ENCODE measurements around the gene GPR137. TPM values are rescaled to one million over a fixed set of nuclear protein-coding genes. Genes with fewer than 3 reads are reported as not detected.

GPR137 gene
- total RNA-seq, 4 donors from 2014 or later: 14.9 to 46.9 (median 33.8) TPM

GRCh38 chr11:64292460-64293254 is 7.0 kb downstream of the GPR137 start:
- Histone ChIP-seq H3K4me1 (peaks cover 2 to 20% of the 10 kb centered on the region in 2 donors), H3K9me3 (no peaks in the 10 kb centered on the region), H3K27ac (no peak overlapping the region), H3K27me3 (peaks cover 5% of the 10 kb centered on the region), H3K36me3 (no peaks in the 10 kb centered on the region), H3K4me3 (replicated peaks in 1 of 3) (peak overlapping the region in 1 of 3 donors; percentile 23)
- DNase-seq: no peak
- no peak for TF ChIP-seq POLR2A (IDR thresholded peaks at IDR 0.05)
- TF ChIP-seq, protein P1, sequence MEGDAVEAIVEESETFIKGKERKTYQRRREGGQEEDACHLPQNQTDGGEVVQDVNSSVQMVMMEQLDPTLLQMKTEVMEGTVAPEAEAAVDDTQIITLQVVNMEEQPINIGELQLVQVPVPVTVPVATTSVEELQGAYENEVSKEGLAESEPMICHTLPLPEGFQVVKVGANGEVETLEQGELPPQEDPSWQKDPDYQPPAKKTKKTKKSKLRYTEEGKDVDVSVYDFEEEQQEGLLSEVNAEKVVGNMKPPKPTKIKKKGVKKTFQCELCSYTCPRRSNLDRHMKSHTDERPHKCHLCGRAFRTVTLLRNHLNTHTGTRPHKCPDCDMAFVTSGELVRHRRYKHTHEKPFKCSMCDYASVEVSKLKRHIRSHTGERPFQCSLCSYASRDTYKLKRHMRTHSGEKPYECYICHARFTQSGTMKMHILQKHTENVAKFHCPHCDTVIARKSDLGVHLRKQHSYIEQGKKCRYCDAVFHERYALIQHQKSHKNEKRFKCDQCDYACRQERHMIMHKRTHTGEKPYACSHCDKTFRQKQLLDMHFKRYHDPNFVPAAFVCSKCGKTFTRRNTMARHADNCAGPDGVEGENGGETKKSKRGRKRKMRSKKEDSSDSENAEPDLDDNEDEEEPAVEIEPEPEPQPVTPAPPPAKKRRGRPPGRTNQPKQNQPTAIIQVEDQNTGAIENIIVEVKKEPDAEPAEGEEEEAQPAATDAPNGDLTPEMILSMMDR (IDR thresholded peaks at IDR 0.05): no peak
- 17 to 20% methylated on average over 14 to 26 of the region's 42 CpGs for WGBS, 2 donors
- intact Hi-C loops (cut with DNase I): no loop called here

GRCh38 chr11:64294774-64295173 is 9.1 kb downstream of the GPR137 start:
- H3K27me3 ChIP-seq: peaks cover 5% of the 10 kb centered on the region
- TF ChIP-seq, protein P1 (IDR thresholded peaks at IDR 0.05): no peak
- TF ChIP-seq POLR2A (IDR thresholded peaks at IDR 0.05): no peak
- no peak for DNase-seq
- peaks cover 14 to 39% of the 10 kb centered on the region in 2 donors for H3K4me1 ChIP-seq
- no peak overlapping the region for H3K27ac ChIP-seq
- H3K9me3 ChIP-seq: no peaks in the 10 kb centered on the region
- no peaks in the 10 kb centered on the region for H3K36me3 ChIP-seq
- H3K4me3 ChIP-seq (replicated peaks in 1 of 3): no peak overlapping the region
- intact Hi-C loops (cut with DNase I): no loop called here
- WGBS, 2 donors: 50 to 57% methylated on average over 3 of the region's 3 CpGs

DNA sequence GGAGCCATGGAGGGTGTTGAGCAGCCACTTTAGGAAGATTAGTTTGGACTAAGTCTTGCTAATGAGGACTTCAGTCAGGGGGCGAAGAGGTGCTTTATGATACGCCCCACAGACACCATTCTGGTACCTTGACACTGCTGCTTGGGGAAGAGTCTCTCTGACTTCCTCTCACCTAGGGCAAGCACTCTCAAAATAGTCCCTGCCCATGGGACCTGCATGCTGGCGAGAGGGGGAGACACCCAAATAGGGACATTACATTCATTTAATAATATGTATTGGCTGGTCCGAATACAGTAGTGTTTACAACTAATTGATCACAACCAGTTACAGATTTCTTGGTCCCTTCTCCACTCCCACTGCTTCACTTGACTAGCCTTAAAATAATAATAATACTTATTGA is 10.1 kb downstream of the GPR137 start:
- H3K27ac ChIP-seq: no peak overlapping the region
- H3K36me3 ChIP-seq: no peaks in the 10 kb centered on the region
- DNase-seq: no peak
- intact Hi-C loops (cut with DNase I): no loop called here
- H3K27me3 ChIP-seq: peaks cover 5% of the 10 kb centered on the region
- TF ChIP-seq, protein P1 (IDR thresholded peaks at IDR 0.05): no peak
- no peak for TF ChIP-seq POLR2A (IDR thresholded peaks at IDR 0.05)
- 92 to 95% methylated on average over 4 of the region's 4 CpGs for WGBS, 2 donors
- no peak overlapping the region for H3K4me3 ChIP-seq (replicated peaks in 1 of 3)
- peaks cover 24 to 49% of the 10 kb centered on the region in 2 donors for H3K4me1 ChIP-seq
- H3K9me3 ChIP-seq: no peaks in the 10 kb centered on the region

DNA sequence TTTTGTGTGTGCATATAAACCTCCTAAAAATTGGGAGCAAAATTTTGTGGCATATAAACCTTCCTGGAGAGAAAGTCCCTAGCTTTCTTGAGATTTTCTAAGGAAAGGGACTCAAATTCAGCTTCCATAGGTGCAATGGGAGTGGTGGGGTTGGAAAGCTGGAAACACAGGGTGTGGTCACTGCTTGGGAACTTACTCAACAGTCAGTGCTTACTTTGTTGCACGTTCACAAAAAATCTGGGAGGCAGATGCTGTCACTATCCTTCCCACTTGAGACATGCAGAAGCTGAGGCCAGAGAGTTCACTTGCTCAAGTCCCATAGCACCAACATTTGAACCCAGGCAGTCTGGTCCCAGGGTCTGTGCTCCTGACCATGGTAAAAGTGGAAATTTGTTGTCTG is 10.6 kb downstream of the GPR137 start:
- Histone ChIP-seq H3K27ac (no peak overlapping the region), H3K4me1 (peaks cover 26 to 48% of the 10 kb centered on the region in 2 donors), H3K4me3 (replicated peaks in 1 of 3) (no peak overlapping the region), H3K36me3 (no peaks in the 10 kb centered on the region), H3K9me3 (no peaks in the 10 kb centered on the region), H3K27me3 (peaks cover 5% of the 10 kb centered on the region)
- no peak for TF ChIP-seq POLR2A (IDR thresholded peaks at IDR 0.05)
- TF ChIP-seq, protein P1 (IDR thresholded peaks at IDR 0.05): no peak
- intact Hi-C loops (cut with DNase I): no loop called here
- 50 to 83% methylated on average over 1 of the region's 1 CpG for WGBS, 2 donors
- no peak for DNase-seq

Measured in thyroid gland (tissue), 4 donors.